Fibroblast of pulmonary artery (primary cell): ENCODE measurements around the gene HOXB7.

Experiments used
- DNase-seq: peaks from one replicate; pipeline ENCODE4 v3.0.0-alpha.2; 2010; ENCODE audit warnings: low read depth
- H3K4me3 ChIP-seq: replicated peaks from 2 replicates; pipeline ENCODE4 v1.5.1; 2011; ENCODE audit warnings: low read depth, mild to moderate bottlenecking, control low read depth, low read length, moderate library complexity
- TF ChIP-seq, protein P1 (sequence below): IDR thresholded peaks from 2 replicates; pipeline ENCODE4 v1.5.1; 2011; ENCODE audit warnings: mild to moderate bottlenecking, control low read depth, low read length, inconsistent platforms; ENCODE audit errors: missing control alignments

HOXB7 gene

GRCh38 chr17:48594538-48595277 is 16.1 kb downstream of the HOXB7 start:
- TF ChIP-seq, protein P1, sequence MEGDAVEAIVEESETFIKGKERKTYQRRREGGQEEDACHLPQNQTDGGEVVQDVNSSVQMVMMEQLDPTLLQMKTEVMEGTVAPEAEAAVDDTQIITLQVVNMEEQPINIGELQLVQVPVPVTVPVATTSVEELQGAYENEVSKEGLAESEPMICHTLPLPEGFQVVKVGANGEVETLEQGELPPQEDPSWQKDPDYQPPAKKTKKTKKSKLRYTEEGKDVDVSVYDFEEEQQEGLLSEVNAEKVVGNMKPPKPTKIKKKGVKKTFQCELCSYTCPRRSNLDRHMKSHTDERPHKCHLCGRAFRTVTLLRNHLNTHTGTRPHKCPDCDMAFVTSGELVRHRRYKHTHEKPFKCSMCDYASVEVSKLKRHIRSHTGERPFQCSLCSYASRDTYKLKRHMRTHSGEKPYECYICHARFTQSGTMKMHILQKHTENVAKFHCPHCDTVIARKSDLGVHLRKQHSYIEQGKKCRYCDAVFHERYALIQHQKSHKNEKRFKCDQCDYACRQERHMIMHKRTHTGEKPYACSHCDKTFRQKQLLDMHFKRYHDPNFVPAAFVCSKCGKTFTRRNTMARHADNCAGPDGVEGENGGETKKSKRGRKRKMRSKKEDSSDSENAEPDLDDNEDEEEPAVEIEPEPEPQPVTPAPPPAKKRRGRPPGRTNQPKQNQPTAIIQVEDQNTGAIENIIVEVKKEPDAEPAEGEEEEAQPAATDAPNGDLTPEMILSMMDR = no peak
- H3K4me3 ChIP-seq = no peak overlapping the region
- DNase-seq = no peak

- DNase-seq = peak; percentile 81
- TF ChIP-seq, protein P1 = peak; percentile 75
- H3K4me3 ChIP-seq = peak overlapping the region; percentile 48
Observed at GRCh38 chr17:48593840-48594537, 16.8 kb downstream of the HOXB7 start.

DNA sequence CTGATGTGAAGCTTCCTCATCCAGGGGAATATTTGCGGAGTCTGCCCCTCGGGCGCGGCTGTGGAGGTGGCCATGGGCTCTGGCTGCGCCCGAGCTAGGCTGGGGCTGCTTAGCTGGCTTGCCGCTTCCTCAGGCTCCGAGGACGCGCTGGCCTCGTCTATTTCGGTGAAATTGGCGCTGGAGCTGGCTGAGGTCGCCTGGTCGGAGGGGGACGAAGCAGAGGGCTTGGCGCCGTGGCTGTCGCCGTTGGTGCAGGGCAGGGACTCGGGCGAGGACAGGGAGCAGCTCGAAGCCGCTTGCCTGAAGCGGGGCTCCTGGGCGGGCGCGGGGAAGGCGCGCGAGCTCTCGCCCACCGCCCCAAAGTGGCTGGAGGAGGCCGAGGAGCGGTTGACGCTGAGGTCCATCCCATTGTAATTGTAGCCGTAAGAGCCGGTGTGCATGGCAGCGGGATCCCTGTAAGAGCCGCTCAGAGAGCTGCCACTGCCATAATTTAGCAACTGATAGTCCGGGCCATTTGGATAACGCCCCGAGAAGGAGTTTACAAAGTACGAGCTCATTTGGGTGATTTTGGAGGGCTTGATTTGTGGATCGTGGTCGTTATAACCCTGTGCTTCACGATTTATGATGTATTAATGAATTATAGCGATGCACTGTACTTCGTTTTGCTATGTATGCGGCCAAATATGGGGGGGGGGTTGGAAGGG is 17.5 kb downstream of the HOXB7 start, which contains the start of gene HOXB5:
TSS of gene HOXB5 (minus strand) at position 654 of the 704 bp plus-strand sequence. CDS start at position 557, 97 bp downstream.
- DNase-seq = no peak
- peak within 1 kb of the TSS; percentile 48 for H3K4me3 ChIP-seq
- TF ChIP-seq, protein P1 = no peak

- DNase-seq = no peak
- TF ChIP-seq, protein P1 = no peak
- H3K4me3 ChIP-seq = peak overlapping the region; percentile 48
Observed at GRCh38 chr17:48592577-48592976, 18.2 kb downstream of the HOXB7 start.

DNA sequence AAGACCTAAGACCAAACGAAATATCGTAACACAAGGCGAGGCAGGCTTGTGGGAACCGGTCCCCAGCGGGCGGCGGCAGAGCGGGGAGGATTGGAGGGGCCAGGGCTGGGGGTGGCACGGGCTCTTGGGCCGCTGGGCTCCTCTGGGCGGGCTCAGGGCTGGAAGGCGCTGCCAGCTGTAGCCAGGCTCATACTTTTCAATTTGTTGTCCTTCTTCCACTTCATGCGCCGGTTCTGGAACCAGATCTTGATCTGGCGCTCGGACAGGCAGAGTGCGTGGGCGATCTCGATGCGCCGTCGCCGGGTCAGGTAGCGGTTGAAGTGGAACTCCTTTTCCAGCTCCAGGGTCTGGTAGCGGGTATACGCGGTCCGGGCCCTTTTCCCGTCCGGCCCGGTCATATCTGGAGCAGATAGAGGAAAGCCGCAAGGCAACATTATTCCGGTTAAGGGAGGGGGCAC is 18.7 kb downstream of the HOXB7 start:
- DNase-seq = no peak
- TF ChIP-seq, protein P1 = no peak
- H3K4me3 ChIP-seq = peak overlapping the region; percentile 48

DNA sequence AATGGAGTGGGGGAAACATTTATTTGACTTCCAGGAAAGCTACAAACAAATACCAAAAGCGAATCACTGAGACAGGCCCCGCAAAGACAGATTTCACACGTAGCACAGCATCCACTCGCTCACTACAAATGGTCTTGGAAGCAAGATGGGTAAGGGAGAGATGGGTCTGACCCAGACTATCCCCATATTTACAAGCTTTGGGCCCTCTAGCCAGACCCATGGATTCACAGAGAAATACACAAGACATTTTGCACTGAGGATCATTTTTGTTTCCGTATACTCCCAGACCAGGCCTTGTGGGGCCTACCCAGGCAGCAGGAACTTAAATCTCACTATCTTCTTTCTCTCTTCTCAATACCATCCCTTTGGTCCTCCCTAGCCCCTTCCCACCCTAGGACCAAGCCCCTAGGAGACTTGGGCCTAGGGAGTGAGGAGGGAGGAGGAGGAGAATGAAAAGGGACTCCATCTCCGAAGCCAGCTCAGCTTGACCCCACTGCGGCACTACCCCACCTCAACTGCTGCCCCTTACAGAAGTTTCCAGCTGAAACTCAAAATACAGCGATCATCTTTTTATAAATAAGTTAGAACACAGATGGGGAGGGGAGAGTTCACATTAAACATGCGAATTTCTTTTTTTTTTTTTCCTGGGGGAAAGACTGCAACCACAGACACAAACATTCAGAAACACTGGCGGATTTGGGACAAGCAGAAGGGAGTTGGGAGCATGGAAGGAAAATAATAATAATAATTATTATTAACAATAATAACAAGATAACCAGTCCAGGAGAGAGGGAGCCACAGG is 19.4 kb downstream of the HOXB7 start:
- peak overlapping the region; percentile 48 for H3K4me3 ChIP-seq
- DNase-seq = no peak
- TF ChIP-seq, protein P1 = no peak
